GM23338 (cell line): ENCODE results near the gene TRAF5. TPM values are rescaled to one million over a fixed set of nuclear protein-coding genes. Genes with fewer than 3 reads are reported as not detected.
A peak's percentile ranks its signal among the peaks of the same experiment; 100 is the strongest.

Experiments used
- ATAC-seq: fragments of 200-7000 bp; cut with Tn5 transposase; 3 replicates; pipeline ENCODE4 v1.9.1; 2020
- DNase-seq: peaks from one replicate; pipeline ENCODE4 v3.0.0-alpha.2; 2015; ENCODE audit warnings: low spot score
- H2AFZ ChIP-seq: fragments of 200-600 bp; sonication (generic); 2 replicates; pipeline ENCODE4 v1.8.0; 2016; ENCODE audit warnings: antibody characterized with exemption, mild to moderate bottlenecking, moderate library complexity
- H3F3A ChIP-seq: fragments of 200-600 bp; sonication (generic); replicated peaks from 2 replicates; pipeline ENCODE4 v1.8.0; 2017; ENCODE audit warnings: antibody characterized with exemption, mixed run types, low read depth
- H3K27ac ChIP-seq: fragments of 200-600 bp; sonication (generic); 2 replicates; pipeline ENCODE4 v1.6.1; 2016; ENCODE audit warnings: low read depth
- H3K27me3 ChIP-seq: fragments of 200-600 bp; sonication (generic); 2 replicates; pipeline ENCODE4 v1.8.0; 2016; ENCODE audit warnings: mild to moderate bottlenecking, mixed run types, moderate library complexity; ENCODE audit not compliant: insufficient read depth
- H3K36me3 ChIP-seq: fragments of 200-600 bp; sonication (generic); 2 replicates; pipeline ENCODE4 v1.8.0; 2016; ENCODE audit warnings: mild to moderate bottlenecking; ENCODE audit not compliant: insufficient read depth
- H3K4me1 ChIP-seq: fragments of 200-600 bp; sonication (generic); 2 replicates; pipeline ENCODE4 v1.8.0; 2016; ENCODE audit warnings: mild to moderate bottlenecking, moderate library complexity; ENCODE audit not compliant: insufficient read depth
- H3K4me2 ChIP-seq: fragments of 200-600 bp; sonication (generic); 2 replicates; pipeline ENCODE4 v1.7.1; 2017; ENCODE audit warnings: mixed run types
- H3K4me3 ChIP-seq: fragments of 200-600 bp; sonication (generic); 2 replicates; pipeline ENCODE4 v1.6.1; 2016; ENCODE audit warnings: mixed run types
- H3K79me2 ChIP-seq: fragments of 200-600 bp; sonication (generic); replicated peaks from 2 replicates; pipeline ENCODE4 v1.8.0; 2017; ENCODE audit warnings: mild to moderate bottlenecking; ENCODE audit not compliant: insufficient read depth
- H3K9me2 ChIP-seq: fragments of 200-600 bp; sonication (generic); 2 replicates; pipeline ENCODE4 v1.8.0; 2017; ENCODE audit not compliant: insufficient read depth
- H4K20me1 ChIP-seq: fragments of 200-600 bp; sonication (generic); replicated peaks from 2 replicates; pipeline ENCODE4 v1.8.0; 2017; ENCODE audit warnings: mild to moderate bottlenecking; ENCODE audit not compliant: insufficient read depth
- H3K27ac Mint-ChIP-seq: 2 replicates; pipeline ENCODE4 v1.8.0; 2020; ENCODE audit warnings: inconsistent platforms, mild to moderate bottlenecking, moderate library complexity, mixed read lengths
- H3K27me3 Mint-ChIP-seq: 3 replicates; pipeline ENCODE4 v1.8.0; 2022; ENCODE audit warnings: low read depth, mild to moderate bottlenecking, moderate library complexity, mixed read lengths, inconsistent platforms; ENCODE audit not compliant: insufficient read depth, poor library complexity
- H3K36me3 Mint-ChIP-seq: 3 replicates; pipeline ENCODE4 v1.8.0; 2021; ENCODE audit warnings: low read depth, mild to moderate bottlenecking, inconsistent platforms, moderate library complexity, mixed read lengths
- H3K4me1 Mint-ChIP-seq: 3 replicates; pipeline ENCODE4 v1.8.0; 2020; ENCODE audit warnings: mild to moderate bottlenecking, inconsistent platforms, mixed read lengths
- H3K4me3 Mint-ChIP-seq: 3 replicates; pipeline ENCODE4 v1.8.0; 2021; ENCODE audit warnings: moderate library complexity, mild to moderate bottlenecking, inconsistent platforms, mixed read lengths
- H3K9me3 Mint-ChIP-seq: 3 replicates; pipeline ENCODE4 v1.8.0; 2020; ENCODE audit warnings: moderate library complexity, mild to moderate bottlenecking, inconsistent platforms, mixed read lengths
- CREB1 ChIP-seq: fragments of 250-450 bp; sonication (Bioruptor Pico); IDR thresholded peaks from 2 replicates; pipeline ENCODE4 v1.5.0; 2020; ENCODE audit warnings: low read depth, mild to moderate bottlenecking, moderate library complexity
- CTCF ChIP-seq, 2 experiments: fragments of 200-600 bp in 1 of 2; sonication (generic) in 1 of 2; conservative IDR thresholded peaks; 2 replicates each; pipeline versions ENCODE4 v1.5.1 to v1.6.1; 2016 to 2017; ENCODE audit warnings: antibody characterized with exemption in 2 of 2, low read depth in 2 of 2, mild to moderate bottlenecking in 2 of 2, moderate library complexity in 1 of 2
- ETS1 ChIP-seq: IDR thresholded peaks from 2 replicates; pipeline ENCODE4 v1.6.1; 2016; ENCODE audit warnings: antibody characterized with exemption
- EZH2 ChIP-seq: fragments of 200-600 bp; sonication (generic); IDR thresholded peaks from one replicate; pipeline ENCODE4 v1.8.0; 2017; ENCODE audit warnings: antibody characterized with exemption, mild to moderate bottlenecking, low read depth; ENCODE audit not compliant: unreplicated experiment
- EZH2phosphoT487 ChIP-seq: fragments of 200-600 bp; sonication (generic); IDR thresholded peaks from one replicate; pipeline ENCODE4 v1.8.1; 2018; ENCODE audit warnings: antibody characterized with exemption; ENCODE audit not compliant: unreplicated experiment
- NANOG ChIP-seq: IDR thresholded peaks from 2 replicates; pipeline ENCODE4 v1.6.1; 2016; ENCODE audit warnings: antibody characterized with exemption, borderline replicate concordance
- POLR2AphosphoS5 ChIP-seq: IDR thresholded peaks from 2 replicates; pipeline ENCODE4 v1.6.1; 2016; ENCODE audit warnings: antibody characterized with exemption, low read depth
- STAT1 ChIP-seq: IDR thresholded peaks from one replicate; pipeline ENCODE4 v1.6.1; 2016; ENCODE audit warnings: antibody characterized with exemption; ENCODE audit not compliant: unreplicated experiment
- ZNF114 ChIP-seq: fragments of 250-450 bp; sonication (Bioruptor Pico); IDR thresholded peaks from 2 replicates; pipeline ENCODE4 v1.5.0; 2020; ENCODE audit warnings: mild to moderate bottlenecking, moderate library complexity
- ZNF331 ChIP-seq: fragments of 250-450 bp; sonication (Bioruptor Pico); IDR thresholded peaks from 2 replicates; pipeline ENCODE4 v1.5.0; 2020; ENCODE audit warnings: low read depth, mild to moderate bottlenecking, moderate library complexity
- long read RNA-seq: library from polyadenylated mRNA; unstranded; transcript quantifications from one replicate; pipeline ENCODE4 v2.0.0, GENCODE V29; 2020; ENCODE audit not compliant: unreplicated experiment
- polyA plus RNA-seq: library from polyadenylated mRNA; unstranded; fragments of >200 nt; fragmentation: Nextera tagmentation; extraction: Ambion mirVana; gene quantifications from 2 replicates; pipeline ENCODE4 v1.2.1, GENCODE V29; 2016
- total RNA-seq: library from RNA; depleted of rRNA; stranded (reverse); fragments of >200 nt; shearing (Covaris generic); gene quantifications from 2 replicates; pipeline ENCODE4 v1.2.3, GENCODE V29; 2014; rRNA removed

Gene TRAF5, protein sequence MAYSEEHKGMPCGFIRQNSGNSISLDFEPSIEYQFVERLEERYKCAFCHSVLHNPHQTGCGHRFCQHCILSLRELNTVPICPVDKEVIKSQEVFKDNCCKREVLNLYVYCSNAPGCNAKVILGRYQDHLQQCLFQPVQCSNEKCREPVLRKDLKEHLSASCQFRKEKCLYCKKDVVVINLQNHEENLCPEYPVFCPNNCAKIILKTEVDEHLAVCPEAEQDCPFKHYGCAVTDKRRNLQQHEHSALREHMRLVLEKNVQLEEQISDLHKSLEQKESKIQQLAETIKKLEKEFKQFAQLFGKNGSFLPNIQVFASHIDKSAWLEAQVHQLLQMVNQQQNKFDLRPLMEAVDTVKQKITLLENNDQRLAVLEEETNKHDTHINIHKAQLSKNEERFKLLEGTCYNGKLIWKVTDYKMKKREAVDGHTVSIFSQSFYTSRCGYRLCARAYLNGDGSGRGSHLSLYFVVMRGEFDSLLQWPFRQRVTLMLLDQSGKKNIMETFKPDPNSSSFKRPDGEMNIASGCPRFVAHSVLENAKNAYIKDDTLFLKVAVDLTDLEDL
- total RNA-seq = 17.8 and 18.9 TPM in 2 replicates
- polyA plus RNA-seq = 7.4 and 9.2 TPM in 2 replicates
- long read RNA-seq, partial matches to known transcripts = 1 of 4 reads
- long read RNA-seq, other reads (novel, unspliced or antisense) = 2 of 4 reads

DNA sequence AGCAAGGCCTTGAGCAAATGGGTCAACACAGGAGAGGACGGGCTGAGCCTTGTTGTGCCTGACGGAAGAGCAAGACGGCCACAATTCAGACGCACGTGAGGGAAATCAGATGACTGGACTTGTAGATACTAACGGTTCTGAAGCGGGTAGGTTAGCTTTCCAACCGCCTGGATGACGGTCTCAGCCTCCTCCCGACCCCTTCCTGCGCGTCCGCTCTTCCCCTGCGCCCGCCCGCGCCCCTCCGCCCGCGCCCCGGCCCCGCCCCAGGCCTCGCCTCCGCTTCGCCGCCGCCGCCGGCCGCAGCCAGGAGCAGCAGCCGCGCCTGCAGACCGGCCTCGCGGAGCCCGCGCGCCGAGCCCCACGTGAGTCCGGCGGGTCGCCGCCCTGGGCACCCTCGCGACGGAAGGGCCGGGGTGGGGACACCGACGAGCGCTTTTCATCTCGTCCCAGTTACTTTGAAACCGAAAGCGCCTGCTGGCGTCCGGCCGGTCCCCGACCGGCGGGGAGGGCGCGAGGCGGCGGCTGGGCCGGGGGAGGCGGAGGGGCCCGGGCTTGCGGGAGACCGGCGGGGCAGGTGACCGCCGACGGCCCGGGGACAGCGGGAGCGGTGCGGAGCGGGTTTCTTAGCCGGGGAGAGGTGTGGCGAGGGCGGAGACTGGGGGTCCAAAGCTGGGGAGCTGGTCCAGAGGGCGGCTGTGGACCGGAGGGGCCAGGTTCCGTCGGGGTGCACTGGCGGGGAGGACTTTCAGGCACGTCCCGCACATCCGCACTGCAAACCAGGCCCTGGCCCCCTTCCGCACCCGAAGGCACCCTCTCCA, at the start of gene TRAF5:
Gene TRAF5, plus strand, starts transcription at position 306 of the 818 bp plus-strand sequence. CDS start 26,407 bp downstream, outside the sequence.
- Histone ChIP-seq H2AFZ (peak within 1 kb of the TSS; percentile 99), H4K20me1 (no peaks in the 10 kb centered on the region; the same call in 1 of the 2 replicates), H3K9me2 (no peaks in the 10 kb centered on the region), H3K4me3 (peak within 1 kb of the TSS; percentile 77), H3K27me3 (peaks cover 22% of the 10 kb centered on the region), H3K36me3 (no peaks in the 10 kb centered on the region), H3K27ac (no peak within 1 kb of the TSS), H3K79me2 (peaks cover 31% of the 10 kb centered on the region), H3K4me1 (peaks cover 35% of the 10 kb centered on the region), H3K4me2 (peak within 1 kb of the TSS; percentile 92), H3F3A (no peaks in the 10 kb centered on the region)
- no peaks in the 10 kb centered on the region for H3K9me3 Mint-ChIP-seq
- H3K4me1 Mint-ChIP-seq = peaks cover 47% of the 10 kb centered on the region
- H3K36me3 Mint-ChIP-seq = peaks cover 9% of the 10 kb centered on the region
- H3K27me3 Mint-ChIP-seq = peaks cover 23% of the 10 kb centered on the region
- TF ChIP-seq CTCF (conservative IDR thresholded peaks at IDR 0.05; ENCODE audit: low read depth in 2 of 2) (no peak), POLR2AphosphoS5 (peak; percentile 37; the same call in 1 of the 2 replicates)
- no peak within 1 kb of the TSS for H3K27ac Mint-ChIP-seq
- DNase-seq = peak; percentile 83
- peak within 1 kb of the TSS; percentile 84 for H3K4me3 Mint-ChIP-seq
- ATAC-seq = peak; percentile 65

- no peak overlapping the region for H3K4me3 Mint-ChIP-seq
These were observed 47.3 kb upstream of the TRAF5 start for GRCh38 chr1:211279340-211279739.

DNA sequence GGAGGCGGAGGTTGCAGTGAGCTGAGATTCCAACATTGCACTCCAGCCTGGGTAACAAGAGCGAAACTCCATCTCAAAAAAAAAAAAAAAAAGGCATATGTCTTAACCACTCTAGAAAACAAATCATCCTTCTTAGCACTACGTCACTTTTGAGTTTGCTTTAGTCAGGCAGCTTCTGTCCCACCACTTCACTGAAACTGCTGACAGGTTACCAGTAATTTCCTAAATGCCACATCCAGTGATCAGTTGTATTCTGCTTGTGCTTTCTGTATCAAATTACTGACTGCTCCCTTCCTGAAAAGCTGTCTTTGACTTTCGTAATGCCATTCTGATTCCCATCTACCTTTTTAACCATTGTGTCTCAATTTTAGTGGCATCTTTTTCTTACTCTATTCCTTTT, 45.7 kb upstream of the TRAF5 start:
- H3K36me3 Mint-ChIP-seq = peaks cover 21% of the 10 kb centered on the region; the same call in 2 of the 3 replicates
- H3K9me3 Mint-ChIP-seq = no peaks in the 10 kb centered on the region
- no peak overlapping the region for H3K27ac Mint-ChIP-seq
- DNase-seq (no peak), ATAC-seq (no peak)
- Histone ChIP-seq H3K36me3 (peaks cover 35% of the 10 kb centered on the region), H3K79me2 (no peaks in the 10 kb centered on the region), H3K27me3 (no peaks in the 10 kb centered on the region), H4K20me1 (0 out of 2 replicates have a peak, but pooled peaks cover 4% of the 10 kb centered on the region), H3K4me1 (peaks cover 6% of the 10 kb centered on the region; the same call in 1 of the 2 replicates), H2AFZ (no peak overlapping the region), H3K9me2 (no peaks in the 10 kb centered on the region), H3K4me3 (no peak overlapping the region), H3F3A (no peaks in the 10 kb centered on the region; the same call in 1 of the 2 replicates), H3K27ac (0 out of 2 replicates have a peak overlapping the region, but pooled peaks have one; percentile 41), H3K4me2 (no peak overlapping the region)
- no peaks in the 10 kb centered on the region for H3K27me3 Mint-ChIP-seq
- no peak overlapping the region for H3K4me3 Mint-ChIP-seq
- no peaks in the 10 kb centered on the region for H3K4me1 Mint-ChIP-seq
- no peak for TF ChIP-seq STAT1
- no peak for TF ChIP-seq ZNF331 (CRISPR knock-in tag)
- no peak for TF ChIP-seq ETS1
- TF ChIP-seq EZH2phosphoT487 = no peak
- no peak for TF ChIP-seq NANOG
- TF ChIP-seq EZH2 = no peak
- TF ChIP-seq CTCF (conservative IDR thresholded peaks at IDR 0.05; ENCODE audit: low read depth in 2 of 2) = no peak
- no peak for TF ChIP-seq CREB1 (CRISPR knock-in tag)
- TF ChIP-seq POLR2AphosphoS5 = no peak

More at GRCh38 chr1:211279340-211279739, 47.3 kb upstream of the TRAF5 start:
- peaks cover 29% of the 10 kb centered on the region for H3K36me3 ChIP-seq
- H3K79me2 ChIP-seq = no peaks in the 10 kb centered on the region
- no peaks in the 10 kb centered on the region for H3K9me3 Mint-ChIP-seq
- no peak overlapping the region for H2AFZ ChIP-seq
- H3K27me3 Mint-ChIP-seq = no peaks in the 10 kb centered on the region
- H3K4me1 ChIP-seq = peaks cover 6% of the 10 kb centered on the region; the same call in 1 of the 2 replicates
- no peak overlapping the region for H3K27ac Mint-ChIP-seq
- H3K36me3 Mint-ChIP-seq = peaks cover 26% of the 10 kb centered on the region; the same call in 2 of the 3 replicates
- H3F3A ChIP-seq = no peaks in the 10 kb centered on the region; the same call in 1 of the 2 replicates
- H3K4me1 Mint-ChIP-seq = no peaks in the 10 kb centered on the region
- DNase-seq = no peak
- no peak overlapping the region for H3K4me2 ChIP-seq
- H4K20me1 ChIP-seq = 0 out of 2 replicates have a peak, but pooled peaks cover 4% of the 10 kb centered on the region
- no peaks in the 10 kb centered on the region for H3K27me3 ChIP-seq
- no peak overlapping the region for H3K27ac ChIP-seq
- no peak overlapping the region for H3K4me3 ChIP-seq
- H3K9me2 ChIP-seq = no peaks in the 10 kb centered on the region
- no peak for ATAC-seq
- TF ChIP-seq ZNF114 (CRISPR knock-in tag) = no peak
- no peak for TF ChIP-seq STAT1
